ENCODE data around the gene KRTAP9-4. TPM values are rescaled to one million over a fixed set of nuclear protein-coding genes. Genes with fewer than 3 reads are reported as not detected.
"Not testable (repeated sequence)": the region's sequence is repeated elsewhere in the genome, so short reads cannot be mapped to it uniquely, and the experiment has no call there.

The KRTAP9-4 gene
- polyA plus RNA-seq, 2 of the 4 experiments (the other 2 are of a cell fraction) = not detected

- H3K27ac ChIP-seq = no peak overlapping the region
- H3K9me3 ChIP-seq = no peaks in the 10 kb centered on the region
- DNase-seq (ENCODE audit: low read depth in 1 of 2, low spot score in 1 of 2) = no peak
- ATAC-seq = no peak
- H3K4me2 ChIP-seq = no peak overlapping the region
- H3K4me1 ChIP-seq = no peaks in the 10 kb centered on the region
- TF ChIP-seq, protein P1, sequence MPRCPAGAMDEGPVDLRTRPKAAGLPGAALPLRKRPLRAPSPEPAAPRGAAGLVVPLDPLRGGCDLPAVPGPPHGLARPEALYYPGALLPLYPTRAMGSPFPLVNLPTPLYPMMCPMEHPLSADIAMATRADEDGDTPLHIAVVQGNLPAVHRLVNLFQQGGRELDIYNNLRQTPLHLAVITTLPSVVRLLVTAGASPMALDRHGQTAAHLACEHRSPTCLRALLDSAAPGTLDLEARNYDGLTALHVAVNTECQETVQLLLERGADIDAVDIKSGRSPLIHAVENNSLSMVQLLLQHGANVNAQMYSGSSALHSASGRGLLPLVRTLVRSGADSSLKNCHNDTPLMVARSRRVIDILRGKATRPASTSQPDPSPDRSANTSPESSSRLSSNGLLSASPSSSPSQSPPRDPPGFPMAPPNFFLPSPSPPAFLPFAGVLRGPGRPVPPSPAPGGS (IDR thresholded peaks at IDR 0.05) = no peak
- no peak for FAIRE-seq
- POLR2A ChIA-PET = no interaction called here
- CTCF ChIA-PET = interaction anchor here (0.8 kb wide), 1 partner anchor 60 kb away, joined by 3 read pairs; no protein-coding TSS in a partner anchor
- no peak overlapping the region for H3K4me3 ChIP-seq
Observed at GRCh38 chr17:41230094-41230493, 19.4 kb upstream of the KRTAP9-4 start.

DNA sequence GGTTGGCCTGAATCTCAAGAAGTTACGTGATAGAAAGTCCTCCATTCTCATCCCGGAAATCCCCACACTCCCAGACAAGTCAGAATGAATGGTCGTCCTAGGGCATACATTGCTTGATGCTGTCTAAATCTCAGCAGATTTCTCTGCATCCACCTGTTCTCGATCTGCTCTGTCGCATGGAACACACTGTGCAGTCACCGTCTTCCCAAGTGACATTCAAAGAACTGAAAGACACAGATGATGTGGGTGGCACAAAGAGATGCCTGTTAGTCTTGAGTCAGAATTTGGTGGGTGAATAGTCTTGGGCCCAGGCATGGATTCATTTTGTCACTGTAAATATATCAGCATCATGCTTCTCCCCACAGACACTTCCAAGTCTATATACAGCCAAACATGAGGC lies 17.8 kb upstream of the KRTAP9-4 start:
- Histone ChIP-seq H3K4me3 (no peak overlapping the region), H3K27ac (no peak overlapping the region), H3K4me1 (no peaks in the 10 kb centered on the region), H3K4me2 (no peak overlapping the region), H3K9me3 (no peaks in the 10 kb centered on the region)
- TF ChIP-seq SMC3 (IDR thresholded peaks at IDR 0.05) = no peak
- no peak for TF ChIP-seq POLR2AphosphoS2 (conservative IDR thresholded peaks at IDR 0.05; ENCODE audit: low read length)
- TF ChIP-seq ZSCAN20 (CRISPR knock-in tag; IDR thresholded peaks at IDR 0.05) = no peak
- TF ChIP-seq FOSB (CRISPR knock-in tag; IDR thresholded peaks at IDR 0.05) = no peak
- TF ChIP-seq RNF2 (IDR thresholded peaks at IDR 0.05; ENCODE audit: borderline replicate concordance, low read depth) = no peak
- no peak for TF ChIP-seq ZNF302 (CRISPR knock-in tag; IDR thresholded peaks at IDR 0.05)
- no peak for TF ChIP-seq MYC (IDR thresholded peaks at IDR 0.05; ENCODE audit: borderline replicate concordance, low read length)
- no peak for TF ChIP-seq EHF (CRISPR knock-in tag; IDR thresholded peaks at IDR 0.05)
- no peak for TF ChIP-seq GATA3 (IDR thresholded peaks at IDR 0.05; ENCODE audit: borderline replicate concordance)
- no peak for TF ChIP-seq ZC3H11A (IDR thresholded peaks at IDR 0.05)
- TF ChIP-seq, protein P2, sequence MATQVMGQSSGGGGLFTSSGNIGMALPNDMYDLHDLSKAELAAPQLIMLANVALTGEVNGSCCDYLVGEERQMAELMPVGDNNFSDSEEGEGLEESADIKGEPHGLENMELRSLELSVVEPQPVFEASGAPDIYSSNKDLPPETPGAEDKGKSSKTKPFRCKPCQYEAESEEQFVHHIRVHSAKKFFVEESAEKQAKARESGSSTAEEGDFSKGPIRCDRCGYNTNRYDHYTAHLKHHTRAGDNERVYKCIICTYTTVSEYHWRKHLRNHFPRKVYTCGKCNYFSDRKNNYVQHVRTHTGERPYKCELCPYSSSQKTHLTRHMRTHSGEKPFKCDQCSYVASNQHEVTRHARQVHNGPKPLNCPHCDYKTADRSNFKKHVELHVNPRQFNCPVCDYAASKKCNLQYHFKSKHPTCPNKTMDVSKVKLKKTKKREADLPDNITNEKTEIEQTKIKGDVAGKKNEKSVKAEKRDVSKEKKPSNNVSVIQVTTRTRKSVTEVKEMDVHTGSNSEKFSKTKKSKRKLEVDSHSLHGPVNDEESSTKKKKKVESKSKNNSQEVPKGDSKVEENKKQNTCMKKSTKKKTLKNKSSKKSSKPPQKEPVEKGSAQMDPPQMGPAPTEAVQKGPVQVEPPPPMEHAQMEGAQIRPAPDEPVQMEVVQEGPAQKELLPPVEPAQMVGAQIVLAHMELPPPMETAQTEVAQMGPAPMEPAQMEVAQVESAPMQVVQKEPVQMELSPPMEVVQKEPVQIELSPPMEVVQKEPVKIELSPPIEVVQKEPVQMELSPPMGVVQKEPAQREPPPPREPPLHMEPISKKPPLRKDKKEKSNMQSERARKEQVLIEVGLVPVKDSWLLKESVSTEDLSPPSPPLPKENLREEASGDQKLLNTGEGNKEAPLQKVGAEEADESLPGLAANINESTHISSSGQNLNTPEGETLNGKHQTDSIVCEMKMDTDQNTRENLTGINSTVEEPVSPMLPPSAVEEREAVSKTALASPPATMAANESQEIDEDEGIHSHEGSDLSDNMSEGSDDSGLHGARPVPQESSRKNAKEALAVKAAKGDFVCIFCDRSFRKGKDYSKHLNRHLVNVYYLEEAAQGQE (IDR thresholded peaks at IDR 0.05) = no peak
- TF ChIP-seq EHMT2 (IDR thresholded peaks at IDR 0.05; ENCODE audit: low read depth) = no peak
- TF ChIP-seq FOSL2 (IDR thresholded peaks at IDR 0.05) = no peak
- no peak for TF ChIP-seq FOSL2 (CRISPR knock-in tag; IDR thresholded peaks at IDR 0.05)
- no peak for TF ChIP-seq HMGXB4 (CRISPR knock-in tag; IDR thresholded peaks at IDR 0.05; ENCODE audit: borderline replicate concordance)
- TF ChIP-seq CBX2 (IDR thresholded peaks at IDR 0.05; ENCODE audit: borderline replicate concordance, low read depth) = no peak
- CTCF ChIA-PET = no interaction called here
- POLR2A ChIA-PET = no interaction called here
- FAIRE-seq (no peak), ATAC-seq (no peak), DNase-seq (ENCODE audit: low read depth in 1 of 2, low spot score in 1 of 2) (no peak)
- WGBS (ENCODE audit: missing lambda C conversion rate) = 74% methylated on average over 6 of the region's 6 CpGs

DNA sequence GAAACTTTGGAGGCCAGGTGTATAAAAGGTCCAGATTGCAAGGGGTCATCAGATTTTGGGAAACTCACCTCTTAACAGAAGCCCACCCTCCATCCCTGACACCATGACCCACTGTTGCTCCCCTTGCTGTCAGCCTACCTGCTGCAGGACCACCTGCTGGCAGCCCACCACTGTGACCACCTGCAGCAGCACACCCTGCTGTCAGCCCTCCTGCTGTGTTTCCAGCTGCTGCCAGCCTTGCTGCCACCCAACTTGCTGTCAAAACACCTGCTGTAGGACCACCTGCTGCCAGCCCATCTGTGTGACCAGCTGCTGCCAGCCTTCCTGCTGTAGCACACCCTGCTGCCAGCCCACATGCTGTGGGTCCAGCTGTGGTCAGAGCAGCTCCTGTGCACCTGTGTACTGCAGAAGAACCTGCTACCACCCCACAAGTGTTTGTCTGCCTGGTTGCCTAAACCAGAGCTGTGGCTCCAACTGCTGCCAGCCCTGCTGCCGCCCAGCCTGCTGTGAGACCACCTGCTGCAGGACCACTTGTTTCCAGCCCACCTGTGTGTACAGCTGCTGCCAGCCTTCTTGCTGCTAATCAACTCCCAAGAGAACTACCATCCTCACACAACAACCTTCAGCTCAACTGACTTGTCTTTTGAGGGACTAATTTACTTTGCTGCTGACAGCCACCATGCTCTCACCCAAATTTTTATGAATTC lies 16.9 kb upstream of the KRTAP9-4 start, which contains the start of gene KRTAP9-3:
TSS of gene KRTAP9-3 (plus strand) at position 51 of the 707 bp plus-strand sequence. CDS start at position 104, 53 bp downstream.
- DNase-seq (ENCODE audit: low read depth in 1 of 2, low spot score in 1 of 2); FAIRE-seq; H3K4me2 ChIP-seq; H3K4me1 ChIP-seq; H3K9me3 ChIP-seq; H3K4me3 ChIP-seq; POLR2A ChIA-PET; H3K27ac ChIP-seq; ATAC-seq: not testable (repeated sequence)
- 54% methylated on average over 1 of the region's 1 CpG for WGBS (ENCODE audit: missing lambda C conversion rate)
- CTCF ChIA-PET = interaction anchor here (0.9 kb wide), 1 partner anchor 28 kb away, joined by 3 read pairs; no protein-coding TSS in a partner anchor

- H3K9me3 ChIP-seq = peaks cover 16% of the 10 kb centered on the region; the same call in 2 of the 3 replicates
- H3K27ac ChIP-seq; H3K4me1 ChIP-seq; H3K4me2 ChIP-seq; CTCF ChIA-PET; H3K4me3 ChIP-seq; POLR2A ChIA-PET; FAIRE-seq; ATAC-seq; DNase-seq (ENCODE audit: low read depth in 1 of 2, low spot score in 1 of 2): not testable (repeated sequence)
- 47% methylated on average over 4 of the region's 4 CpGs for WGBS (ENCODE audit: missing lambda C conversion rate)
Observed at GRCh38 chr17:41237116-41237515, 12.4 kb upstream of the KRTAP9-4 start.

GRCh38 chr17:41237949-41238437 lies 11.5 kb upstream of the KRTAP9-4 start, which contains the start of gene KRTAP9-8:
TSS of gene KRTAP9-8 (plus strand) at chr17:41237999. CDS start at chr17:41238052, 53 bp downstream.
- CTCF ChIA-PET; H3K27ac ChIP-seq; H3K4me1 ChIP-seq; H3K4me3 ChIP-seq; H3K4me2 ChIP-seq; ATAC-seq; DNase-seq (ENCODE audit: low read depth in 1 of 2, low spot score in 1 of 2); POLR2A ChIA-PET; FAIRE-seq: not testable (repeated sequence)
- H3K9me3 ChIP-seq = peaks cover 18% of the 10 kb centered on the region; the same call in 2 of the 3 replicates
- 24% methylated on average over 3 of the region's 3 CpGs for WGBS (ENCODE audit: missing lambda C conversion rate)

Data from A549 (cell line).